HG03135 (cell line): ENCODE results near the gene MTX1.
"Not testable (repeated sequence)": the region's sequence is repeated elsewhere in the genome, so short reads cannot be mapped to it uniquely, and the experiment has no call there.

Experiments used
- ATAC-seq: cut with Tn5 transposase; IDR thresholded peaks from one replicate; pipeline ENCODE4 v1.9.1; 2021; ENCODE audit warnings: mild to moderate bottlenecking, moderate library complexity; ENCODE audit not compliant: unreplicated experiment

The MTX1 gene

GRCh38 chr1:155231302-155231701, 22.8 kb downstream of the MTX1 start:
- not testable (repeated sequence) for ATAC-seq

- ATAC-seq: not testable (repeated sequence)
Measured at GRCh38 chr1:155232001-155232978, 23.8 kb downstream of the MTX1 start.

- not testable (repeated sequence) for ATAC-seq
Measured at GRCh38 chr1:155233502-155233901, 25.0 kb downstream of the MTX1 start.

GRCh38 chr1:155235375-155235774, 26.9 kb downstream of the MTX1 start:
- ATAC-seq: not testable (repeated sequence)

GRCh38 chr1:155236451-155236850, 28.0 kb downstream of the MTX1 start:
- no peak for ATAC-seq

GRCh38 chr1:155241069-155241679, 32.7 kb downstream of the MTX1 start:
- no peak for ATAC-seq

- ATAC-seq: no peak
Measured at GRCh38 chr1:155241841-155242264, 33.4 kb downstream of the MTX1 start.

- ATAC-seq: no peak
Measured at GRCh38 chr1:155242805-155243358, 34.4 kb downstream of the MTX1 start.

GRCh38 chr1:155244368-155245162, 36.1 kb downstream of the MTX1 start:
- ATAC-seq: peak; percentile 87

- peak; percentile 11 for ATAC-seq
Measured at GRCh38 chr1:155245163-155245524, 36.6 kb downstream of the MTX1 start.

- ATAC-seq: not testable (repeated sequence)
Measured at GRCh38 chr1:155246796-155247195, 38.3 kb downstream of the MTX1 start.

GRCh38 chr1:155247667-155248553, 39.4 kb downstream of the MTX1 start:
- no peak for ATAC-seq

GRCh38 chr1:155250246-155250632, 41.7 kb downstream of the MTX1 start:
- peak; percentile 8 for ATAC-seq

- peak; percentile 81 for ATAC-seq
Measured at GRCh38 chr1:155250633-155251449, 42.3 kb downstream of the MTX1 start.

- no peak for ATAC-seq
Measured at GRCh38 chr1:155251566-155251965, 43.1 kb downstream of the MTX1 start.

- ATAC-seq: no peak
Measured at GRCh38 chr1:155253208-155253607, 44.7 kb downstream of the MTX1 start.

GRCh38 chr1:155253797-155254196, 45.3 kb downstream of the MTX1 start:
- ATAC-seq: no peak

- ATAC-seq: no peak
Measured at GRCh38 chr1:155254228-155254713, 45.8 kb downstream of the MTX1 start.

- no peak for ATAC-seq
Measured at GRCh38 chr1:155254714-155255242, 46.3 kb downstream of the MTX1 start.
